ENCODE measurements around the gene POLR1D.

Gene POLR1D, protein sequence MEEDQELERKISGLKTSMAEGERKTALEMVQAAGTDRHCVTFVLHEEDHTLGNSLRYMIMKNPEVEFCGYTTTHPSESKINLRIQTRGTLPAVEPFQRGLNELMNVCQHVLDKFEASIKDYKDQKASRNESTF

DNA sequence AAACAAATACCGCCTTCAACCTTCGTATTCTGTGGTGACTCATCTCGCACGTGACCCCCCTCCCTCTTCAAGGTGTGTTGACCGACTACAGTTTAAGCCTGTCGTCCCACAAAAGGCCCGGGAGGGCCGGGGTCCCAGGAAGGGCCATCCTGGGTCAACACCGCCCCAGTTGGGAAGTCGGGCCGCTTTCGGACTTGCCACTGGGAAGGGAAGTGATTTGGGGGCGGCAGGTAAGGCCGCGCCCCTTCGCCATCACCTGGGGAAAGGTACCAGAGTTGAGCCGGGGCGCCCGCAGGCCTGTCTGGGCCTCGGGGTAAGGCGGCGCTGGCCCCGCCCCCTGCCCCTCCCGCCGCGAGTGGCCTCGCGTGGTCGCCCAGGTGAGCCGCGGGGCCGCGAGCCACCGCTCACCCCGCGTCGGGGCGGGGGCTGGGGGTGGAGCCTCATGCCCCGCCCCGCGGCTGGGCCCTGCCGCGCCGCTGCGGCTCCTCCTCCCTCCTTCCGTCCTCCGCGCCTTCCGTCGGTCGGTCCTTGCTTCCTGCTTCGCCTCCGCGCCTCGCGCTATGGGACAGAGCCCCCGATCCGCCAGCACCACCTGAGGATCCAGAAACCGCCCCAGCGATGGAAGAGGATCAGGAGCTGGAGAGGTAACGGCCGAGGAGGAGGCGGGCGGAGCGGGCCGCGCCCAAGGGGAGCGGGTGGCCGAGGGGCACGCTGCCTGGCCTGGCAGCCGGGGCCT, at the start of gene POLR1D:
Gene POLR1D, plus strand, starts transcription at position 527 of the 736 bp plus-strand sequence. Its CDS starts 92 bp downstream, at position 619.
- peak; percentile 97 for DNase-seq

DNA sequence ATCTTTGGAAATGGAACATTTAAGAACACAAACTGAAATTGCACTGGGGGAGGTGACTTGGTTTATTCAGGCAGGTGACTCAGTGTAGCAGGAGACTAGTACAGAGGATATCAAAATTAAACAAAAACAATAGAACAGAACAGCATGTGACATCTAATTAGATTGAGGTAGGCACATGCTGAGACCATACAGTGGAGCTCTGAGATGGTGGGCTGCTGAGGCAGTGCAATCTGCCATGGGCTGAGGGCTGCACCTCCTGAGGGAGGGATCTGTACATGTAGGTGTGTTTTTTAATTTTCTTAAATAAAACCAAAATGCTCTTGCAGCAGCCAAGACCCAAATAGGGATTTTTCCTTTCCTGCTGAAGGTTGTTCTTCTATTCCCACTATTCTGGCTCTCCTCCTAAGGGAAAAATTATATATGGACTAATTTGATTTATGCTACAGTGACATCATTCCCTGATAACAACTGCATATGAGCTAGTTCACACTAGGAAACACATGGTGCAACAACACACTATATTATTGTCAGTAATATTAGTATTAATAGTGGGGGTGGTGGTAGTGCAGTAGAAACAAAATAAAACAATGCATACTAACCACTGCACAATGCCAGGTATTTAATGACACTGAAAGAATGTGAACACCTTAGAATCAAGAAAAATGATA, 49.3 kb upstream of the POLR1D start:
- DNase-seq = peak; percentile 84

DNA sequence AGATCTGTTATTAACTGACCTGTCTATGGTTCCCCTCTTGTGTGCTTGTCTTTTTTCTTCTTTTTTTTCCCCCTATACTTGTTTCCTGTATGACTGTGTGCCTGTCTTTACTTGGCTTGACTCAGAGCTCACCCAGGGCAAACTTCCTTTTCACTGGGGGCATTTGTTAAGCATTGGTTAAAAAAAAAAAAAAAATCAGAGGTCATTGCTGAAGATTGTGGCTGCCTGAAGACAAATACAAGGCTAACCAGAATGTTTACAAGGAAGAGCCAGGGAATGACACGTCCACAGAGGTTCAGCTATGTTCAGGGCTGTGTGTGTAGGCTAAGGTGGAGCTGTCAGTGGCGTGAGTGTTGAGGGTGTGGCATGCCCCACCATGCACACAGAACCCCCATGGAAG, 48.4 kb upstream of the POLR1D start:
- no peak for DNase-seq

DNA sequence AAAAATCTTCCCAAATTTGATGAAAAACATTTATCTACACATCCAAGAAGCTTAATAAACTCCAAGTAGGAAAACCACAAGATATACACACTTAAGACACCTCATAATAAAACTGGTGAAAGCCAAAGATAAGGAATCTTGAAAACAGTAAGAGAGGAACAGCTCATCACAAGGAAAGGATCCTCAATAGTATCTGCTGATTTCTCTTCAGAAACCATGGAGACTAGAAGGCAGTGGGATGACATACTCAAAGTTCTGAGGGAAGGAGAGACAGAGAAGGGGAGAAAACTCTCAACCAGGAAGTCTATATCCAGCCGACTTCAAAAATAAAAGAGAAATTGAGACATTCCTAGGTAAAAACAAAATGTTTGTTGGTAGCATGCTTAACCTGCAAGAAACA, 47.0 kb upstream of the POLR1D start:
- DNase-seq = no peak

GRCh38 chr13:27578121-27579030, 43.3 kb upstream of the POLR1D start:
- no peak for DNase-seq

DNA sequence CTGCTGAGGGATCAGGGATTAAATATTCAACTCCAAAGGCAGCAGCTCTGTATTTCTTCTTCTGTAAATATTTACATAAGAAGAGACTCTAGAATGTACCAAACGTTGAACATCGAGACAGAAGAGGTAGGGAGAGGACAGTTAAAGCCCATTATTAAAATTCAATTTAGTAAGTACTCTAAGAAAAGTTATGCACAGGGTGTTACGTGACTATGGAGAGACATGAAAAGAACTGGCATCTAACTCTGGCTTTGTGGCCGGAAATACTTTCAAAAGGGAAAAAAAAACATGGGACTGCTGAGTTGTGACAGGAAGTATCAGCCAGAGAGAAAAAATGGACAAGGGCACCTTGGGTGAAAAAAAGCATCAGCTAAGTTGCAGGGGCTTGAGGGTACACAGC, 38.0 kb upstream of the POLR1D start:
- DNase-seq = peak; percentile 27

DNA sequence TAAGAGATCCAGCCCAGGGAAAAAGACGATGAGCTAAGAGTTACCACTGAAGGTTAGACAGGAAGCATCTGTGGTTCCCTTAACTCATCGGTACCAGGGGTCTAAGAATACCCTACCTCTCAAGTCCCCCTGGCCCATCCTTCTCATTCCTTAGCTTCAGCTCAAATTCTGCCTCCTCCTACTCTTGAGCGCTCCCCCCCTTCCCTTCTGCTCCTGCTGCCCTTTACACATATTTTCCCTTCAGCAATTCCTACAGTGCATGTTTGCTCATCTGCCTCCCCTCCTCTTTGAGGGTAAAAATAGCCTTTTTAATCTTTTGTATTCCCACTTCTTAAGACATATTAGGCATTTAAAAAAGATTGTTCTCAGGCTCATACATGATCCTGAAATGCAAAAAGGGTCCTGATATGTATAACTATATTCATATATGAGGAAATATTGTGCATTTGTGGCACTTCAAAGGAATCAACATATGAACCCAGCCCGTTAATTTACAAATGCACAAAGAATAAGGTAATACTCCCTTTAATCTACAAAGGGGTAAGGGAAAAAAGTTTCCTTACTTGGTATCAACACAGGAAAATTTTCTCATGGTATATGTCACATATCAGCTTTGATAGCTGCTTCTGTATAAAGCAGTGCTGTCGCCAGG, 34.5 kb upstream of the POLR1D start:
- DNase-seq = no peak

DNA sequence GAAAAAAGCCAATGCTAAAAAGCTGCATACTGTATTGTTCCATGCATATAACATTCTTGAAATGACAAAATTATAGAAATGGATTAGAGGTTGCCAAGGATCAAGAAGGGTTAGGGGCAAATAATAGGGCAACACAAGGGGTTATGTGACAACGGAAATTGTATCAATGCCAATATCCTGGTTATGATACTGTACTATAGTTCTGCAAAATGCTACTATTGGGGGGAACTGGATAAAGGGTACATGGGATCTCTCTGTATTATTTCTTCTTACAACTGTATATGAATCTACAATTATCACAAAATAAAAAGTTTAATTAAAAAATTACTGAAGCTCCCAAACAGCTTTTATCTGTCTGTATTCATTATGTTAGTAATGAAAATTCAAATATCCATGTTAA, 33.3 kb upstream of the POLR1D start:
- DNase-seq = no peak

DNA sequence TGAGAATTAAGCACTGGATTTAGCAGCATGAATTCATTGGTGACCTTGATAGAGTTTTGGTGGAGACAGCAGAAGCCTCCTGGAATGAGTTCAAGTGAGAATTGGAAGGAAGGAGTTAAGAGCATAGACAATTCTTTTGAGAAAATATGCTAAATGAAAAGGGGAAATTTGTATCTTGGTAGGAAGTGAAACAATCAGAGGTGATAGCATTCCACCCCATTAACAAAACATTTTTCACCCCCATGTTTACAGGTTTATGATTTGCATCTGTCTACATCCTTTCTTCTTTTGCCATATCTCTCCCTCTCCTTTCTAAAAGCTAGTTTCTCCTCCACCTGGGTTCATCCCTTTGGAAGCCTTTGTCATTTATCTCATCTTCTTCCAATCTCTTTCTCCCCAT, 28.8 kb upstream of the POLR1D start:
- no peak for DNase-seq

GRCh38 chr13:27593267-27593666, 28.4 kb upstream of the POLR1D start:
- no peak for DNase-seq

GRCh38 chr13:27595055-27595811, 26.5 kb upstream of the POLR1D start:
- DNase-seq = no peak

- no peak for DNase-seq
These were observed 22.6 kb upstream of the POLR1D start for GRCh38 chr13:27599096-27599495.

GRCh38 chr13:27599845-27600553, 21.7 kb upstream of the POLR1D start:
- no peak for DNase-seq

GRCh38 chr13:27600711-27601110, 21.0 kb upstream of the POLR1D start:
- DNase-seq = no peak

- DNase-seq = no peak
These were observed 20.5 kb upstream of the POLR1D start for GRCh38 chr13:27601208-27601607.

GRCh38 chr13:27601803-27602202, 19.9 kb upstream of the POLR1D start:
- no peak for DNase-seq

DNA sequence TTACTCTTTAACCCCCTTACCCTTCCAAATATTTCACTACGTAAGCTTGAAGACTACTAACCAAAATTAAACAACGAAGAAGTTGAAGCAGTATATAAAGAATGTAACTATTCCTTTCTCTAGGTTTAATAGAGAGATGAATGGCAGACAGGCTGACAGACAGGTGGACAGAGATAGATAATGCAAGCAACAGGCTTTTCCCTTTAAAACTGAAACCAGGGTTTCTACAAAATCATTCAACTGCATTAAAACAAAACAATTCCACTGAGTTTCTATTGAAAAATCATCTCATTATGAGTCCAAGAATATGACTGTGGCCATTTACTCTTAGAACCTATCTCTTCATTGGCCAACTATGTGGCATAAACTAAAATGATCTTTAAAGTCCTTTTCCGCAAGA, 16.6 kb upstream of the POLR1D start:
- no peak for DNase-seq

DNA sequence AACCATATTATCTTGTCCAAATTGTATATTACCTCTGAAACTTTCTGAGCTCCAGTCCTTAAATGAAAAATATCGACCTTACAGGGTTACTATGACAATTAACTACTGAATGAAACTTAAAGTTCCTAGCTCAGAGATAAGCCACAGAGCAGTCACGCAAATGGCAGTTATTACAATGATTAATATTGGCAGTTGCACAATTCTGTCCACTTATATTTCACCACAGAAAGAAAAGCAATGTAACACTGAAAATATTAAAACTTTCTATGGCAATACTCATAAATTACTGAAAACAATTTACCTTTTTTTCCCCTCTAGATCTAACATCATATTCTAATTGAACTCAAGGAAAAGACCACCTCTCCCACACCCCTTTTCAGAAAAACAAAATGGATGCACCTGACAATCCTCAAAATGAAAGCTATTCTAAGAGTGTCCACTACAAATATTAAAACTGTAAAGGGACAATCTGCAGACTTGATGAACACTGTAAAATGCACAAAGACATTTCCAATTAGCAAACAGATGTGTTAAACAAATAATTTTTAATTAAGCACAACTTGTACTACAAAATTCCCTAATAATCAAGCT, 16.0 kb upstream of the POLR1D start:
- no peak for DNase-seq

DNA sequence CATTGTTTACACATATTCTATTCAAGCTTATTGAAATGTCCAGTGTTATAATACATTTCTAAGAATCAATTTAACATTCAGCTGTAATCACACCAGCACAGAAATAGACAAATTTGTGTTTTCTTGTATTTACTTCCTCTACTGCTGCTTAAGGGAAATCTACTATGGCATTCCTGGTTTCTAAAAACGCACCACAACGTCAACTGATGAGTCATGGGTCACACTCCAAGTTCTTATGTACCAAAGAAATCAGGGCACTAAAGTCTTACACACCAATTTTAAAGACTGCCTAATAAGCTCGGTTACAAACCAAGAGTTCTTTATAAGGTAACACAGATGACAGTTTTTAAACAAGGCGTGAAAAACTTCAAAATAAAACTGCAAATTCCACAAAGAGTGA, 14.6 kb upstream of the POLR1D start:
- no peak for DNase-seq

GRCh38 chr13:27613628-27614027, 8.1 kb upstream of the POLR1D start:
- DNase-seq = no peak

GRCh38 chr13:27617881-27618321, 3.8 kb upstream of the POLR1D start:
- DNase-seq = no peak
